PC-3 (cell line): ENCODE results near the gene DPP7.

Source experiments
- EZH2 ChIP-seq: fragments of 300-600 bp; sonication (generic); IDR thresholded peaks from one replicate; pipeline ENCODE4 v1.6.1; 2017; ENCODE audit warnings: antibody characterized with exemption, mild to moderate bottlenecking, low read length; ENCODE audit not compliant: unreplicated experiment
- TF ChIP-seq, protein P1 (sequence below): fragments of 300-600 bp; sonication (generic); conservative IDR thresholded peaks from 2 replicates; pipeline ENCODE4 v1.5.1; 2017; ENCODE audit warnings: antibody characterized with exemption, low read depth, mild to moderate bottlenecking, low read length

DNA sequence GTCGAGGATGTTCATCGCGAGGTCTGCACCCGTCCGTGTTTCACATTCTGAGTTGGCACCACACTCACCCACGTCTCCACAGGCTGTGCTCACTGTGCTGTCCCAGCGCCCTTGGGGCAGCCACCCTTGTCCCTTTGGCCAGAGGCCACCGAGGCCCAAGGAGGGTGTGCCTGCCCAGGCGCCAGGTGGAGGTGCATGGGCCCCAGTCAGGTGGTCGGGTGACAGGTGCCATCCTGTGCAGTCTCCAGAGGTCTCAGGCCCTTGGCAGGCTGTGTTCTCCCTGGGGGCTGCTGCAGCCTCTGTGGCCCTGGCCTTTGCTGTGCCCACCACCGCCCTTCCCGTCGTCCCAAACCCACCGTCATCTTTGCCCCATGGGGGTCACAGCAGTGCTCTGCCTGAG is 15.3 kb downstream of the DPP7 start:
- TF ChIP-seq EZH2, result no peak
- TF ChIP-seq, protein P1, sequence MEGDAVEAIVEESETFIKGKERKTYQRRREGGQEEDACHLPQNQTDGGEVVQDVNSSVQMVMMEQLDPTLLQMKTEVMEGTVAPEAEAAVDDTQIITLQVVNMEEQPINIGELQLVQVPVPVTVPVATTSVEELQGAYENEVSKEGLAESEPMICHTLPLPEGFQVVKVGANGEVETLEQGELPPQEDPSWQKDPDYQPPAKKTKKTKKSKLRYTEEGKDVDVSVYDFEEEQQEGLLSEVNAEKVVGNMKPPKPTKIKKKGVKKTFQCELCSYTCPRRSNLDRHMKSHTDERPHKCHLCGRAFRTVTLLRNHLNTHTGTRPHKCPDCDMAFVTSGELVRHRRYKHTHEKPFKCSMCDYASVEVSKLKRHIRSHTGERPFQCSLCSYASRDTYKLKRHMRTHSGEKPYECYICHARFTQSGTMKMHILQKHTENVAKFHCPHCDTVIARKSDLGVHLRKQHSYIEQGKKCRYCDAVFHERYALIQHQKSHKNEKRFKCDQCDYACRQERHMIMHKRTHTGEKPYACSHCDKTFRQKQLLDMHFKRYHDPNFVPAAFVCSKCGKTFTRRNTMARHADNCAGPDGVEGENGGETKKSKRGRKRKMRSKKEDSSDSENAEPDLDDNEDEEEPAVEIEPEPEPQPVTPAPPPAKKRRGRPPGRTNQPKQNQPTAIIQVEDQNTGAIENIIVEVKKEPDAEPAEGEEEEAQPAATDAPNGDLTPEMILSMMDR, result no peak
